Measurements from ENCODE around the gene ACSL6. TPM values are rescaled to one million over a fixed set of nuclear protein-coding genes. Genes with fewer than 3 reads are reported as not detected.

The ACSL6 gene
- total RNA-seq, 1 experiment from 2014 or later = 0.24 TPM

DNA sequence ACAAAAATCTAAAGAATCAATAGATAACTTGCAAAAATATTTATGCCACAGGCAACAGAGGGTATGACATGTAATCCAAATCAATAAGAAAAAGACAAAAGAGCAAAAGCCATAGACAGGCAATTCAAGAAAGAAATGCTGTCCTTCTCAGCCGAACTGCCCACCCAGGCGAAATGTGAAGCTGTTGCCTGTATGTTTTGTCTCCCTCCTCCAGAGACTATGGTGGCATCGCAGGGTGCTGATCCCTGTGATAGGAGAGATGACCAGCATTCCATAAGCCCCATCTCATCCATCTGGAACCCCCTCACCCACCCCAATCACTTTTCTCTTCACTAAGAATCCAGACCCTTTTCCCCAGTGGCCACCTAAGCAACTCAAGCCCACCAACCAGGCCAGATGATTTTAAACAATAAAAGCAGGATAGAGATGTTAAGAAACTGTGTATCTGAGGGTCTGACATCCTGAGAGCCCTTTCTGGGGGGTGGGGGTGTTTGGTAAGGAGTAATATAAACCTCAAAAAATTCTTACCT is 5.3 kb upstream of the ACSL6 start:
- no peak for DNase-seq (ENCODE audit: low spot score)

DNA sequence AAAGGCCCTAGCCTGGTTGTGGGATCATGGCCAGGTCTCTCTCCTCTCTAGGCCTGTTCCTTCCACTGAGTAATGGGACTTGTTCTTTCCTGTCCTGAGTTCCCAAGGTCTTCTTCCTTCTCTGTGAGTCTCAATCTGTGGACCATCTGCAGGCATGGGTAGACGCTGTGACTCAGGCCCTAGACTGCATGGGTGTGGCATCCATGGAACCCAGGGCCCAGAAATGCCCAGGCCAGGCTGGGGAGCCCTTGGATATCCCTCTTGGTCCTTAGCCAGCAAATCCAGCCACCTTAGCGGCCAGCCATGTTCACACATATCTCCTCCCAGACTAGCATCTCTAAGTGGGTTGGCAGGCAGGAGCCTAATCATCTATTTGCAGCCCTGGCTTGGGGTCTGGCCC is 2.3 kb upstream of the ACSL6 start:
- no peak for DNase-seq (ENCODE audit: low spot score)

DNA sequence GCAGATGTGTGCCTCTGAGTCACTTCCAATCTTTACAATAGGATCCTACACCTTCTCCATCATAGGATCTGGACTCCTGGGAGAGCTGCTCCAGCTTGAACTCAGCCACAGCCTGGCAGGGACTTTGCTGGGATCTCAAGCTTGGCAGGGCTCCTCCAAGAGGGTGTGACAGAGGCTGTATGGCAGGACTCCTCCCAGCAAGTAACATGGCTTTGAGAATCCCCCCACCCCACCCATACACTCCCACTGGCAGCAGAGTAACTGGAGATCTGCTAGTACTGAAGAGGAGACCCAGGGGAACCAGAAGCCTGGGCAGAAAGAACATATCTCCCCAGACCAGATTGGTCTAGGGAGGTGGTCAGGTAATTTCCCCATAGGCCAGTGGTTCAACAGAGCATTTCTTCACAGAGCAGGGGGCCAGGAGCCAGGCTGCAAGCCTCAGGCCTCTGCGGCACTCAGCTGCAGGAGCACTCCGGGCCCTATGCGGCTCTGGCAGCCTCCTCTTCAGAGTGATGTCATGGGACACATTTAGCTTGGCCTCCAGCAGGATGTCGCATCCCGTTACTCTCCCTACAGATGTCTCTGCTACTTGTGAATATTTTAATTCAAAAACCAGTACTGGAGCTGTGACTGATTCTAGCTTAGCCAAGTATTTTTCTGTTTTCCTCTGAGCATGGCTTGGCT is 1.7 kb upstream of the ACSL6 start:
- DNase-seq (ENCODE audit: low spot score) = no peak

DNA sequence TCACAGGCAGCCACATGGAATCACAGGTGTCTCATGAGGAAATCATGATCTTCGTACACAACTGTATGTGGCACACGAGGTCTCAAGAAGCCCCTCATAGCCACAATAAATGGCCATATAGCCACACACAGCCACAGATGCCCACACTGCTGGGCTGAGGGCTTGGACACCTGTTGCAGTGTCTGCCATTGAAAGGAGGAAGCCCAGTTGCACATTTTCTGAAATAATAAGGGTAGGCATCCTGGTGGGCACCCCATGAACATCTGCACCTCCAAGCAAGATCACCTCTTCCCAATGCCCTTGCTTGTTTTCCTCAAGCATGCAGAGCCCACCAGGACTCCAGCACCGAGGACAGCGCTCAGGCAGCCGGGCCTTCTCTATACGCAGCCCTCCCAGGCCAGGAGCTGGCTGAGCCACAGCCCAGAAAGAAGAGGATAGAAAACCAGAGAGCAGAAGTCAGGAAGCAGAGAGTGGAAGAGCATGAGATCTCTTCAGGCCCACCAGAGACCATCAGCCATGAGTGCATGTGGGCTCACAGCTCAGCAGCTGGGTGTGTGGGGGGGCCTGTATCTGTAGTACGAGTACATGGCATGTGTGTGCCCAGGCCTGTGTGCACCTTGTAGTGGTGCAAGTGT is 1.0 kb upstream of the ACSL6 start:
- DNase-seq (ENCODE audit: low spot score) = no peak

DNA sequence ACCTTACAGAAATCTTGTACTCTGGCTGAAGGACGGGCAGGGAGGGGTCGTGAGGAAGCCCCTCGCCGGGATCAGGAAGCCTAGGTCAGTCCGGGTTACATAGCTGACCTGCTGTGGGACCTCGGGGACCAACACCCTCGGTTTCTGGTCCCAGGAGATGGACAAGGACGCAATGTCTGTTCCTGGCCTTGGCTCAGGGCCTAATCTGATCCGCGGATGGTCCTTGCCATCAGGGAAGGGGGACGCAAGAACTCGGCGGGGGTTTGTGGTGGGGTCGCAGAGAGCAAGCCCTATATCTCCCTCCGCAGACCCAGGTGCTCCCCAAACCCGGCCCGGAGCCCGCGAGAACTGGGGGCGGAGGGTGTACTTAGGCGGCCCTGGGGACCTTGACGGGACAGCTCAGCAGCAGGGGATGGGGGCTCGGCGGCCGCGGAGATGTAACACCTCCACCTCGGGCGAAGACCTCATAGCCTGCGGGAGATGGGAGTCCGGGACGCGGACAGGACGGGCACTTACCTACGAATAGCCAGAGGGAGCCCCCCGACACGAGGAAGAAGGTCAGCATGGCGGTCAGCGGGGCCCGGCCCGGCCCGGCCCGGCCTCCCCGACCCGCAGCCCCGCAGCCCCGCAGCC is 353 bp downstream of the ACSL6 start:
- no peak for DNase-seq (ENCODE audit: low spot score)

DNA sequence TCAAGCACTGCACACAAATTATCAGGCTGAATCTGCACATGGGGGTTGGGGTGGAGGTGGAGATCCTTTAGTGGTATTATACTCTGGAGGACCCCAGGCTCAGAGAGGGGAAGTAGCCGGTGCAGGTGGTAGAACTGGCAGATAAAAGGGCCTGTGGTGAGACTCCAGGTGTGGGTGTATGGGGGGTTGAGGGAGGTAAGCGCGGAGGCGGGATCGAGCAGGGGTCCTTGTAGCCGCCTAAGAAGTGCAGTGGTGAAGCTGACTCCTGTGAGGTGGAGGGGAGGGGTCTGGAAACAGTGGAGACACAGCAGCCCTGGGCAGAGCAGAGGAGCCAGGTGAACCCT is 841 bp downstream of the ACSL6 start:
- DNase-seq (ENCODE audit: low spot score) = no peak

DNA sequence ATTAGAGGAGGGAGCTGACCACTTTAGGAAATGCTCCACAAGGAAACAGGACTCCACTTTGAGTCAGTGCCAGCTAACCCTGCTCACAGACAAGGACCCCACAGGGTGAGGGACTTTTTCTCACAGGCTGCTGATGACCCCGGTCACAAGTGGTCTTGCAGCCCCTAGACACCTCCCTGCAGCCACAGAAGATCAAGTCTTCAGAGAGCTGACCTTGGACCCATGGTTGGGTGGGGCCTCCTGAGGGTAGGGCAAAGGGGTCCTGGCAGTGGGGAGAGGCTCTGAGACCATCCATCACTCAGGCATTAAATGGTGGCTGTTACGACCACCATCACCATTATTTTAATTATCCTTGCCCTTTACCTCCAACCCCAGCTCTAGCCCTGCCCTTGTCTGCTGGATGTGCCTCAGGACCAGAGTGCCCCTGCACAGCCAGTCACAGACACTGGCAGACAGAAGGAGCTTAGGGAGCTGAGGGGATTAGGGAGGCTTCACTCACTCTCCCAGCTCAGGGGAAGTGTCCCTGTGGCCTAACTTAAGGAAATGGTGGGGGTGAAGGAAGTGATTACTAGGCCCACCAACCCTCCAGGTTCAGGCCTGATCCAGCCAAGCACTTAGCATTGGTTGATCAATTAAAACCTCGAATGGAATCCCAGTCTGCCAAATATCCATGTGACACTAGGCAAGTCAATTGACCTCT is 1.6 kb downstream of the ACSL6 start:
- DNase-seq (ENCODE audit: low spot score) = no peak

DNA sequence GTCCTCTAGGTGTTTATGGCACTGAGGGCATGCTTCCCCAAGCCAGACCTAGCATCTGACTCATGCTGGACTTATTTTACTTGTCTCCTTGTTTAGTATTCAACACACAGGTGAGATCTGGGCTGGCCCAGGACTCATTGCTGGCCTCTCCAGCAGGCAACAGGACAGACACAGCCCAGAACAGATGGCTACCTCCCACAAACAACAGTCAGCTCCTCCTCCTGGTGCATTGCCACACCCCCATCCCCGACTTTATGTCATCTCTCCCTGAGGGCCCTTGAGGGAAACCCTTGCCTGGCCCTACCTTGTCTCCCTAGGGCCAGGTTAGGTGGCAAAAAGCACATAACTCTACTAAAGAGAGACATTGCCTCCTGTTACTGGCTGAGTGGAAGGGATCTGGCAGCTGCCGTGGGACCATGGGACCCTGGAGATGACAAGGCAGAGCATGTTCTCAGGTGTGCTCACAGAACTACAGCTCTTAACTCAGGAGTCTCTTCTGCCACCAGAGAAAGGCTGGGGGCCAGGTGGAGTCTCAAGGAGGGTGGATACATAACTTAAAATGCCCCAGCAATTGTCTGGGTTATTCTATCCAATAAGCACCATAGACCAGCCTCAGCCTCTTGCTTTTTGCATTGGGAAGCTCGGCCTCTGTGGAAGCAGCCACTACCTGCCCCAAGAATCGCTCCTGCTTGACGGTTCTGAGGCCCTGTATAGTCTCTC is 2.3 kb downstream of the ACSL6 start:
- no peak for DNase-seq (ENCODE audit: low spot score)

DNA sequence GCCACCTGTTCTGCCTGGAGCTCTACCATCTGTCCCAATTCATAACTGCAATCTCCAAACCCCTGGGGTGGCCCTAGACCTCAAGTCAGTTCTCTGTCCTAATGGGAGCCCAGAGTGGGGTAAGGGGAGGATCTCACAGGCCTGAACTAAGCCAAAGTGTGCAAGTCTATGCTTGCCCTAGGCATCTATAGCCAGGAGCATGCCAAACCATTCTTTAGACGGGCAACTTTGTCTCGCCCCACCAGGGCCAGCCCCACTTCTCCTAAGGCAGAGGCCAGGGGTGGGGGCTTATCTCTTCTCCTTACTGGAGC is 3.3 kb downstream of the ACSL6 start:
- no peak for DNase-seq (ENCODE audit: low spot score)

DNA sequence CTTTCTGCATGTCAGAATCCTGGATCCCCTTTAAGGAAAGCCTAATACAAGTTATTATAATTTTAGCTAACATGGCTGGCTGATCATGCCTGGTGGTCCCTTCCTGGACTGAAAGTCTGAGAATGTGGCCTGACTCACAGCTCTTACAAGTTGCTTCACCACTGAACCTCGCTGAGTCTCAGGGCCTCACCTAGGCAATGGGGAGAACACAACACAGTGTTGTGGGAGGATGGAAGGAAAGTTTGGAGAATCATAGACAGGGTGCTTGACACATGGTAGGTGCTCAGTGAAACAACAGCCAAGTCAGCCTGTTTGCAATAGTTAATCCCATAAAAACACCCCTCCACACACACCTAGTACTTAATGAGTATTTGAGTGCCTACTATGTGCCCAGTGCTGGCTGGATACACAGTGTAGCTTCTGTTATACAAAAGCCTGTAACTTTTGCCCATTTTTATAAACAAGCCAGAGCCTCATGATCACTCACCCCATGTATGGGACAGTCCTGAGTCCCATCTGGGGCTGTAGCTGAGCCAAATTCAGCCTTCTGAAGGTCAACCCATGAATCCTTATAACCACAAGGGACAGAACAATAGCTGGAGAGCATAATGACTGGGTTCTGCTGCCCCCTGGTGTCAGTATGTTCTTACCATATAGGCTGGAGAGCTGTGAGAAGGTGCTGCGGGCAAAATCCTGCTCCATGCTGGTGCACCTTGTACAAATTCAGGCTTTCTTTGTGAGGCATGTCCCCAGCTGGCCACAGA is 3.9 kb downstream of the ACSL6 start:
- peak; percentile 84 for DNase-seq (ENCODE audit: low spot score)

DNA sequence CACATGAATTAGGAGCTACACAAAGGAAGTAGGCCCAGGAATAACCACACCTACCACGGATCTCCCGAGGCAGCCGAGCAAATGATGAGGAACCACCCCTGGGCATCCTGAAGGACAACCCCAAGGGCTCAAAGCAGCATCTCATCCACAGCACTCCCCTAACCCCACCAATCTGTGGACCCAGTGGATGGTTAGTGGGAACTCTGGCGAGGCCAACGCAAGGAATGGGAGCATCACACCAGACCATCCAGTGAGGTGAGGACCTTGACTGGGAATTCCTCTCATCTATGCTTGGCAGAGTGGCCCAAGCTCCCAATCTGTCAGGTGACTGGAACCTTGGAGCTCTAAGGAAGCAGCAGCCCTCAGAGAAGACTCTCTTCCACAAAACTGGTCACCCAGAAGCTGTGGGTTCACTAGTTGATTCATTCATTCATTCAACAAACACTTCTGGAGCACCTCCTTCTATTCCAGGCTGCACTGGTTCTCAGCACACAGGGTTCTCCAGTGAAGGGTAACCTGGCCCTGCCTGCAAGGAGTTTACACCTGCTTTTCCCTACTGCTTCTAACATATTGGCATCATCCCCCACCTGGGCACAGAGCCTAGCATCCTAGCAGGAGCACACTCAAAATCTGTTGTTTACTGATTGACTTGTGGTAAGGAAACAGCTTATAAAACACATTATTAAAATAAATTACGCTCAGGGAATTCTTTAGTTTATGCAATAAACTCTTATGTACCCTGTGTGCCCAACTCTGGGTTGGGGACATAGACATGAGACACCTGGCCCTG is 4.9 kb downstream of the ACSL6 start:
- DNase-seq (ENCODE audit: low spot score) = no peak

DNA sequence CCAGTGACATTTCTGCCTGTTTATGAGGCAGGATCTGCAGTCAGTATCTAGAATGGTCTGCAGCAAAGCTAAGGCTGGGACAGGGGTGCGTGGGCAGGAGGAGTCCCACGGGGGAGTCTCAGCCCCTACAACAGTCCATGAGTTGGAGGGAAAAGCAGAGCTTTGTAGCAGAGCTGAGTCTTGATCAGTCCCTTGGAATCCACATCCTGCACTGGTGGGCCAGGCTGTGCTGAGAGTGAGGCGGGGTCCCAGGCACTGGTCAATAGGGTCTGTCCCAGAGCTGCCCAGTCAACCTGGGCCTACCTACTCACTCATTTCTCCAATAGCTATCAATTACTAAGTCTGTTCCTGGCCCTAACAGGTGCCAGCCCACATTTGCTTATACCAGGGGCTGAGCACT is 5.9 kb downstream of the ACSL6 start:
- no peak for DNase-seq (ENCODE audit: low spot score)

DNA sequence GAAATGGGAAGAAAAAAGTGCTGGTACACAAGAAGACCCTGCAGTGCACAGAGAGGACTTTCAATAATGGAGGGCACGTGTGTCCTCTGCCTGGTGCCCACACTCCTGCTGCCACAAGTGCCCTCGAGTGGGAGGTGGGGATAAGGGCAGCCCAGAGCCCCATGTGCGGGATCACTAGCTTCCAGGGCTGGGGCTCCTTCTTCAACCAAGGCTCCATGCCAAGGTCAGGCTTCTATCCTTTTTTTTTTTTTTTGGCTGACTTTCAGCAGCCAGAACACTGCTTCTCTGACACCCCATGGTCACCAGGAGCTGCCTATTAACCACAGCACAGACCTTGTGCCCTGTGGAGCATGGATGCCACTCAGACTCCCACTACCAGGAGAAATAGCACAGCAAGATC is 7.5 kb downstream of the ACSL6 start:
- DNase-seq (ENCODE audit: low spot score) = no peak

DNA sequence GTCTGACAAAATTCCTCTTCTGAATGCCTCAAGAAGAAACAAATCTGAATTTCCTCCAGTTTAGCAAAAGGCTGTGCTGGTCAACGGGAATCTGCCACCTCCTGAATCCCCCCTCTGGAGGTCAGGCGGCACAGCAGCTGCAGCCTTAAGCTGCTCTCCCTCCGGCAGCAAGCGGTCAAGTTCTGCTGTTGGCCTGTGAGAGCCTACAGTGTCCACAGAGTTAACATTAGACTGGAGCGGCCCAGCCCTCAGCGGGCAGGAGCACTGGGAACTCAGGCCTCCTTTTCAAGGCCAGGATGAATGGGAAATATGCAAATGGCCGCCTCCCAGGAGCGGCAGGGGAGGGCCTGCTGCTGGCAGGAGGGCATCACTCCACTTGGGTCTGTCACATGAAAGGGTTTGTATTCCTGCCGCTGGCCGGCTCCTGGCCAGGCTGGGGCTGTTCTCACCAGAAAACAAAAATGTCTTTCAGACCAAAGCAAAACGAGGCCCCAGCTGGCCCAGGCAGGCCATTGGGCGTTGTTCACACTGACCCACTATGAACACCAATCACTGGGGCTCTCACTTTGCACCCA is 8.2 kb downstream of the ACSL6 start:
- no peak for DNase-seq (ENCODE audit: low spot score)

DNA sequence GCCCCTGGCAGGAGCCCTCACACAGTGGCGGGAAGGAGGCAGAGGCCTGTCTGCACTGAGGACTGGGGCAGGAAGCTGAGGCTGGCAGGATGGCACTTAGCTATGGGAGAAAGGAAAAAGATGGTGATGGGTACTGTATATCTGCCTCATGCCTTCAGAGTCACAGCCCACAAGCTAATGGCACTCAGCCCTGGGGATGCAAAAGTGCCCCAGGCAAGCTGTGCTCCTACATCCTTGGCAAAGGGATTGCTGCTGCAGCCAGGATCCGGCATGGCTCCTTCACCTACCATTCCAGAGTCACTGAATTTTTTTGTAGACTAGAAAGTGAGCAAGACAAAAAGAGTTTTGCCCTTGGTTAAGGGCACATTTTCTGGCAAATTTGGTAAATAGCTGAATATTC is 8.7 kb downstream of the ACSL6 start:
- no peak for DNase-seq (ENCODE audit: low spot score)

DNA sequence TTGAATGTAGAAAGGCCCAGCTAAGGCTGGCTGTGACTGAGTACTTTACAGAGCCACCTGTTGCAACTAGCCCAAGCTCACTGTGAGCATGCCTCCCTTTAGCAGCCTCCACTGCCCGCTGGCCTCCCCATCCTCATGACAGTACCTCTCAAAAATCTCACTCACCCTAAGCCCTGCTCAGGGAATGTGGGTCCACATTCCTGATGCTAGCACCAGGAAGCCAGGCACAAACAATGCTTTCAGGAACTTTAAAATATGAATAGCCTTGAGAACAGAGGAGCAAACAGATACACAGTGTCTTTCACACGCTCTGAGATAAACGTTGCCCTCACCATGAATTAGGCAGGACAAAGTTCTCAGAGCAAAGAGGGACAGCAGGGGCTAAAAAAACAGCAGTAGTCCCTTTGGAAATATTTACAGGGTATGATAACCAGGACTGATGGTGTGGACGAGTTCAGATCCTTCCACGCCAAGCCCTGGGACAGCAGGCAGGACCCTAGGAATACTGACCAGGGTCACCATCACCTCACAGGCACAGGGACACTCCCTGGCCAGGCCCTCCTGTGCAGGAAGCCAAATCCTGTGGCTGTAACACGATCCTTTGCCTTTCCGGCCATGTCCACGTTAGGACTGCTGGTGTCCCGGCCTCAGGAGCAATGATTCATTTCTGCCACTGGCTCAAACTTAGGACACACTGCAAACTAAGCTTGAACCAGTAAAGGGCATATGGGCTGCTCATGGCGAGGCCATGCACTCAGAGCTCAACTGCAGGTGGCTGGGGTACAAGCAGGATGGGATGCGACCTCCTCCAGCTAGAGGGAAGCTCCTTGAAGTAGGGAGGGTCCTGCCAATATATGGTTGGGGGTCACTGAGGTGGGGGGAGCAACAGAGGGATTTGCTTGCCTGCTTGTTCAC is 9.6 kb downstream of the ACSL6 start:
- peak; percentile 45 for DNase-seq (ENCODE audit: low spot score)

DNA sequence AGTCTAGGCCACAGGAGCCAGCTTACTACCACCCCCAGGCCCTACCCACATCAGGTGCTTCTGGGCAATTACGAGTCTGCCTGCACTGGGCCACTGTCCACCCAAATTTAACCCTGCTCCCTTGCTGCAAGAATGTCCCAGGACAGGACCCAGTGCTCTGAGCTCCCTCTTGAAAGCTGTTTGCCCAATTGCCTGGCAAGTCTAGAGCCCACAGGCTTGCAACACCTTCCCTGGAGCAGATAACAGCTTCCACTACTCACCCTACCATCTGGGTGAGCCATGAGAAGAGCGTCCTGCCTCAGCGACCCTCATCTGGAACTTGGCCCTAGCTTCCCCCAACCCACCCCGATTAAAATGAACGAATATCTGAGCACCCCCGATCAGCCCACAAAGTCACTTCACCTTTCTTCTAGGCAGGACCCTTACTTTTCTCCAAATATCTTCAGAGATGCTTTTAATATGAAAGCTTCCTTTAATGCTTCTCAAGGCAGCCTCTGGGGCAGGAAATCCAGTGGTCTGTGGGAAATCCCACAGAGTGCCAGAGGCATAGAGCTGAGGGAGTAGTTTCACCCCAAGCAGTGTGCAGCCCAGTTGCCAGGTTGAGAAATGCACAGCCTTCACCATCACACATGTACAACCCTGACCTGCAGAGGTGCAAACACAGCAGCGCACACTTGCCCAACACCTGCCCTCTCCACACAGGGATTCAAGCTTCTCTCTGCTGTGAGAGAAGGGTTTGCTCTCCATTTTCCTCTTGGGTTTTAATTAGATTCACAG is 10.6 kb downstream of the ACSL6 start:
- no peak for DNase-seq (ENCODE audit: low spot score)

DNA sequence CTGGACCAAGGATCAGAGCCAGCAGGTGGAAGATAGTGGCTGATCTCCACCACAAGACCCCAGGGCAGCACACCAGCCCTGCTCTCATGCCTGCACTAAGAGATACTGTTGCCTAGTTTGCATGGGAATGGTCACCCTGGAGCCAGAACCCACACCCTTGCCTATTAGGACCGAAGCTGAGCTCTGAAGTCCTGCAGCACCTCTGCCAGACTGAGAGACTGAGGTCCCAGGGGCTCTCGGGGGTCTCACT is 11.3 kb downstream of the ACSL6 start:
- DNase-seq (ENCODE audit: low spot score) = no peak

Measured in A172 (cell line).